Embryonic facial prominence (tissue), 1 donor: Measurements from ENCODE around the gene PPP2R2C.

Experiments
- DNase-seq: peaks from one replicate; pipeline ENCODE4 v3.0.0-alpha.2; 2016; ENCODE audit errors: extremely low spot score

The PPP2R2C gene

DNA sequence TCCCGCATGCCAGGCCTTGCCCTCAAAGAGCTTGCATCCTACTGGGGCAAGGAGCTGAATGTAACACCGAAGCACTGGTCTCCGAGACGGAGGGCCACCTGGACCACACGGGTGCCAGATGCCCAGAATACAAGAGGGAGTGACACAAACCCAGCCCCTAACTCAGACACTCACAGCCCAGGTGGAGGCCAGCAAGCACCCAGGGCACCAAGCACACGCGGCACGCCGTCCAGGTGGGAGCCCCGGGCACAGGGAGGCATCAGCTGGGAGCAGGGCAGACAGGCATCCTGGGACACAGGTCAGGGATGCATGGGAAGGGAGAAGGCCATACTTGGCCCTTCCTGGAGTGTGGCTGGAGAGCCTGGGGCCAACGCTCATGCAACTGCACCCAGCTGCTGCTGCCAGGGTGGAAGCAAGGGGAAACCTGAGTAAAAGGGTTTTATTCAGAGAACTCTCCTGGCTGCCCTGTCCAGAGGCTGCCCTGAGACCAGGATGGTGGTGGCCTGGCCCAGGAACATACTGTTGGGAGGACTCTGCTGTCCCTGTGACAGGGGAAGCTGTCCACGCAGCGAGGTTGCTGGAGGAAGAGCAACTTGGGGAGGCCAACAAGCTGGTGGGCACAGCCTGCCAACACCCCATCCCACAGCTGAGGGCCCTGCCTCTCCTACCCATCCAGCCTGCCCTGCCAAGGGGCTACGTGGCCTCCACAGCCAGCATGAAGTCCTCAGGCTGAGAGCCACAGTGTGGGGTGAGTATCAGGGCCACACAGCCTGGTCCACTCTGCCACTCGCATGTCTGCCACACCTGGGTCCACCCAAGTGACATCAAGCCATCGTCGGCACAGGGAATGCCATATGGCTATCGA, 22.2 kb upstream of the PPP2R2C start:
- no peak for DNase-seq

DNA sequence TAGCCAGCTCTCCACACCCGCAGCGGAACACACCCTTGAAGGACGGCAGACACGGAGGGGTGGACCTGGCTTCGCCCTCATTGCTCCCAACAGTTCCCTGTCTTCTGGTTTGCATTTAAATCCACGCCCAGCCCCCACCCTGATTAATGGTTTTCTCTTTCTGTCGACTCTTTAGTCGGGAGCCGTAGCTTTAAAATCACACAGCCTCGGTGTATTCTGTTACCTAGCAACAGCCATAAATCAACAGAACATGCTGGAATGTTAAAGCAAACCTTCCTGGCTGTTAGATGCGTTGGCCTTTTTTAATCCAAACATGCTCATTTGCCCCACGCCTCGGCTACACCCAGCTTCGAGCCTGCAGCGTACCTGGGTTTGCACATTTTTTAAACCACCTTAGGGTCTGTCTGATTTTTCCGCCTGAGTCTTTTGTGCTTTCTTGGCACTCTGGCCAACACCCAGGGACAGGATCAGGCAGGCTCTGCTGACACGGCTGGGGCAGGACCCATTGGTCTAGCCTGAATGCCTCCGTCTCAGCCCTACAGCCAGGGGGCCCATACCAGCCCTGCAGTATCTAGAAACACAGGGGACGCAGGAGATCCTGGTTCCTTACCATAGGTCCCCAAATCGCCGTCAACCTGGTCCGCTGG, 21.4 kb upstream of the PPP2R2C start:
- DNase-seq: peak; percentile 43

DNA sequence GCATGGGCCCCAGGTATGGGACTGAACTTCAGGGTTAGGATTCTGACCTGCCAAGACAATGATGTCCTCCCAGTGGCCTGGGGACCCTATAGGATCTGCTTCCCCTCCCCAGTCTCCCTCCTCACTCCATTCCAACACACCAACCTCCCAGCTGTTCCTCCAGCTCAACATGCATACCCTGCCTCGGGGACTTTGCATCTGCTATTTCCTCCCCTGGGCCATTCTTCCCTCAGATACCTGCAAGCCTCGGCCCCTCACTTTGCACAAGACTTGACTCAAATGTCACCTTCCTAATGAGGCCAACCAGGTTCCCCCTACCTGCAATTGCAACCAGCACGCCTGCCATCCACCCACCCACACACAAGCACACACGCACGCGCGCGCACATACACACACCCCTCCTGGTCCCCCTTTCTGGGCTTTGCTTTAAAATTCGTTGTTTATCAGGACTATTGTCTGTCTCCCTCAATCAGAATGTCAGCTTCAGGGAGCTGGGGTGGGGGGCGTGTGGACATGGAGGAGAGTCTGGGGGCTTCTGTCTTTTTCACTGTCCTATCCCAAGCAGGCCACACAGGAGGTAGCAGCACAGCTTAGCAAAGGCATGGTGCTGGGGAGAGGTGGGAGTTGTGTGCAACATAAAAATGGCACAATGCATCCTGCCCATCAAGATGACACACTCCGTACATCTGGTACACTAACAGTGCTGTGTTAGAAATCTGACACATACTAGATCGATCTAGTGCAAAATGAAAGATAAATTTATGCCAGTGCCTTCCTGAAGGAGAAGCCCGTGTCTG, 20.6 kb upstream of the PPP2R2C start:
- DNase-seq: peak; percentile 9

- no peak for DNase-seq
Observed at GRCh38 chr4:6492027-6492590, 19.7 kb upstream of the PPP2R2C start.

DNA sequence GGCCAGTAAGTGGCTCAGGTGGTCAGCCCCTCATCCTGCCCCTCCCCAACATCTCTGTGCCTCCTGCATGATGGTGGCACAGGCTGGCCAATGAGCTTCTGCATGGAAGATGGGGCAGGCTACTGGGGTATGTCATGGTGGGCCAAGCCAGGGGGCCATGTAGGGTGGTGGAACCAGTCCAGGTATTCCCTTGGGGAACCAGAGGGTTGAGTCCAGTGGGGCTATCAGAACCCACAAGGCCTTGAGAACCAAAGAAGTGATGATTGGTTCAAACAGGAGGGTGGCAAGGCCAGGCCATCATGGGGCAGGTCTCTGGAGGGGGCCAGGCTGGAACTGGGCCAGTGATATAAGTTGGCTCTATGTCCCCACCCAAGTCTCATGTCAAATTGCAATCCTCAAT, 18.8 kb upstream of the PPP2R2C start:
- no peak for DNase-seq

- no peak for DNase-seq
Observed at GRCh38 chr4:6489927-6490326, 17.5 kb upstream of the PPP2R2C start.

DNA sequence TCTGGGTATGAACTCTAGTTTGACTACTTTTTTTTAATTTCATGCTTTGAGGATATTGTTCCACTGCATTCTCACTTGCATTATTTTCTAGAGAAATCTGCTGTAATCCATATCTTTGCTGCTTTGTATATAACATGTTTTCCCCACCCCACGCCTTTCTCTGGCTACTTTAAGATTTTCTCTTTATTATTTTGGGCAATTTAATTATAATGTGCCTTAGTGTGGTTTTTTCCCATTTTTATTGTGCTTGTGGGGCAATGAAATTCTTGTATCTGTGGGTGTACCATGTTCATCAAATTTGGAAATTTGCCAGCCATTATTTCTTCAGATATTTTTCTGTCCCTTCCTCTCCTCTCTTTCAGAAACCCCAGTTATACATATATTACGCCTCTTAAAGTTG, 15.1 kb upstream of the PPP2R2C start:
- no peak for DNase-seq

DNA sequence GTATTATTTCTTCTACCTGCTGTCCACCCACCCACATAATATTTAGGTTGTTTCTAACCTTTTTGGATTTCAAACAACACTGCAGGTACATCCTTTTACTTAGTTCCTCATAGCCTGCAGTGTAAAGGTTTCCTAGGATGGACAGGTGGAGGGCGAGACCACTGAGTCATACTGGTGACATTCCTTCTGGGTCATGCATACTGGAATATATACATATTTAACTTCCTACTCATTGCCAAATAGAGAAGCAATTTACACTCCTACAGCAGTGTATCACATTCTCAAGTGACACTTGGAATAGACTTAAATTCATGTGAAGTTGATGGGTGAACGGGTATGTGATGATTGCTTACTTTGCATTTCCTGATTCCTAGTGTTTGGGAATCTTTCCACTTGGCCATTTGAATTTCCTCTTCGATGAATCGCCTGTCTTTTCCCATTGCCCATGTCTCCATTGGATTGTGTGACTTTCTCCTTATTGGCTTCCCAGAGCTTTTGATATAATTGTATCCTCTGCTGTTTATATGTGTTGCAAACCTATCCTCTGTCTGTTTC, 8.2 kb upstream of the PPP2R2C start:
- no peak for DNase-seq

GRCh38 chr4:6478546-6479220, 6.3 kb upstream of the PPP2R2C start:
- no peak for DNase-seq

- DNase-seq: no peak
Observed at GRCh38 chr4:6476893-6477292, 4.5 kb upstream of the PPP2R2C start.

DNA sequence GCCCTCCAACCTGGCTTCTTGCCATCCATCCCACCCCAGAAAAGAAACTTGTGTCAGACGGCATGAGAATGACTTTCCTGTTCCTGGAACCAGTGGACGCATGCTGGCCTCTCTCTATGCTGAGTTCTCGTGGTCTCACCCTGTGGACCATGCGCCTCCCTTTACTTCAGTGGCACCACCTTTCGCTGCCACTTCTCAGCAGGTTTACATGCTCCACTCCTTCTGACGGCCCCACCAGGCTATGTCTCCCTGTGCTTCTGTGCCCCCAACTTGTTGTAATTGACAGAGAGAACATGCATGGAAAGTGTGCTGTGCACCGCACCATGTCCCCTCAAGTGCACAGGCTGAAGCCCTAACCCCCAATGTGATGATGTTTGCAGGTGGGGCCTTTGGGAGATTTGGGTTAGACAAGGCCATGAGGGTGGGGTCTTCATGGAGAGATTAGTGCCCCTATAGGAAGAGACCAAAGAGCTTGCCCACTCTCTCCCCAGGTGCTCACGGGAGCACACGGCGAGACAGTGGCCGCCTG, 3.1 kb upstream of the PPP2R2C start:
- DNase-seq: no peak

GRCh38 chr4:6474705-6475457, 2.5 kb upstream of the PPP2R2C start:
- no peak for DNase-seq

DNA sequence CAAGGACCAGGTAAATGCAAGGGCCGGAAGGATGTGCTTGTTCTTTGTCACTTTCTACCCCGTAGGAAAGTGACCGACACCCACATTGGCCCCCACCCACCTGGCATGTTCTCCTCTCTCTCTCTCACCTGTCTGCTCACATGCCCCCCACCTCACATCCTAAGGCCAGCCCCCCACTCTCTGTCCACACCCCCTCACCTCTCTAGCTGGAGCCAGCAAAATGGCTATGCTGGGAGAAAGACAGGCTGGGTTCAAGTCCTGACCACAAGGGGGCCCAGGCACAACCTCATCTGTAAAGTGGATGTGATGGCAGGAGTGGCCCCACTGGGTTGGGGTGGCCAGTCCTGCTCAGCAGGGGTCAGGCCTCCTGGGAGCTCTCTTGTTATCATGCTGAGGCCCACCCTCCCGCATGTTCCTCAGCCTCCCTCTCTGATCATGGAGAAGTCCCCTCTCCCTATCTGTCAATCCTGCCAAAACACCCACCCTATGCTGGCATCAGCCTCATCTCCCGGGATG, 1.7 kb upstream of the PPP2R2C start:
- DNase-seq: no peak

- no peak for DNase-seq
Observed at GRCh38 chr4:6473264-6474052, 1.0 kb upstream of the PPP2R2C start.

GRCh38 chr4:6472008-6472386, 417 bp downstream of the PPP2R2C start:
- DNase-seq: no peak

DNA sequence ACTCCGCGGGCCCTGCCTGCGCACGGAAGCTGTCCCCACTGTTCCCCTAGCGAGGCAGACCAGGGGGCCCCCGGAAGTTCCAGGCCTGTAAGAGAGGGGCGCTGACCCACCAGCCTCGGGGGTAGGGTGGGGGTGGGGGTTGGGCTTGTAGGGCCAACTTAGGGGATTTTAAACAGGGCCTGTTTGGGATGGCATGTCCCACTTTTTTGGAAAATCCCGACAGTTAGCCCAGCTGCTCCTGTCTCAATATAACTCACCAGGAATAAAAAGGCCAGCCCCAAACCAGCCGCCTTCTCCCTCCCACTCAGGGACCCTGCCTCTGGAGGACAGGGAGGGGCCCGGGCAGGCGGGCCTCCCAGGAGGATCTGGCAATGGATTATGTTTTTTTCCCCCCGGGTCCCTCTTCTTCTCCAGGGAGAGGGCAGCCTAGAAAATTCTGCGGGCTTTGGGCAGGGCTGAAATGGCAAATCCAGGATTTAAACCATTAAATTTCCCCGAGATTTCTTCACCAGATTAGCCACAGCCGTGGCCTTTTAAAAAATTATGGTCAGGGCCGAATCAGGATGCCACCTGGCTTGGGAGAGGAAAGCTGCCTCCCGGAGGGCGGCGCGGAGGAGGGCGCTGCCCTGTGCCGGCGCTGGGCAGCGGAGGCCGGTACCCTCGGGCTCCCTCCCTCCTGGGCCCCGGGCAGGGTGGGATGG, 957 bp downstream of the PPP2R2C start:
- DNase-seq: no peak

DNA sequence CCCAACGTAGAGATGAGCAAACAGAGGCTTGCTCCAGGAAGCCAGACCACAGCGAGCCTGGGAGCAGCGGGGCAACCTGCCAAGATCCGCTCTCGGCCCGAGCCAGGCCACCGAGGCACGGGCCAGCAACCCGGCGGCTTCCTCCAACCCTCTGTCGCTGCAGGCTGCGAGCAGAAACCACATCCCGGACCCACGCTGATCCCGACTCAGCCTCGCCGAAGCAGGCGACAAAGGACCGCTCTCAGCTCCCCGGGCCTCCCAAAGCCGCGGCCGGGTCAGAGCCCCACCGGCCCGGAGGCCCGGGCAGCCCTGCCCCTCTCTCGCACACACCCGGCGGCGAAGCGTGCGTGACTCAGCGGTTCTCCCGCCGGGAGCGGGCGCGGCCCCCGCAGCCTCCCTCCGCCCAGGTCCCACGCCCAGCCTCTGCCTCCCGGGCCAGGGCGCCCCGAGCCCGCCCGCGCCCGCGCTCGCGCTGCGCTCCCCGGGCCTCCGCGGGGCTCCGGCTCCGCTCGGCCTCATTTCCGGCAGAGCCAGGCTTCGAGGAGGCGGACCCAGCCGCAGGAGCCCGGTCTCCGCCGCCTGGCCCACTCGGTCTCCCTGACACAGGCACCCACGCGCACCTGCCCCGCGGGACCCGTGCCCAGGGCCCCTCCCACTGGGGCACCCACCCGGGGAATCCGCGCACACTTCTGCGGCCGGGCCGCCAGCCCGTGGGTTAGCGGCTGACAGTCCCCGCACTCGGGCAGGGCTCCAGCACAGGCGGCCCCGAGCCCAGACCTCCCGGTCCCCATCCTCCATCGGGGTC, 1.7 kb downstream of the PPP2R2C start:
- no peak for DNase-seq
